WTC11 (cell line): ENCODE results near the gene OPTC. TPM values are rescaled to one million over a fixed set of nuclear protein-coding genes. Genes with fewer than 3 reads are reported as not detected.

Source experiments
- ATAC-seq: fragments of 200-7000 bp; cut with Tn5 transposase; 2 replicates; pipeline ENCODE4 v1.10.0; 2021; ENCODE audit warnings: mild to moderate bottlenecking, moderate library complexity
- CTCF ChIA-PET: fragments of 300-600 bp; sonication (Branson Sonifier 250); formaldehyde crosslinking; loops from one replicate; lab custom pipeline; 2021; ENCODE audit warnings: antibody characterized with exemption; lab: Charles Lee
- POLR2A ChIA-PET: fragments of 350-600 bp; sonication (Branson Sonifier 250); formaldehyde crosslinking; loops from one replicate; lab custom pipeline; 2021; ENCODE audit warnings: antibody characterized with exemption; lab: Charles Lee
- DNase-seq: peaks from one replicate; pipeline ENCODE4 v3.0.0; 2021; ENCODE audit warnings: low spot score
- H3K27ac Mint-ChIP-seq: 2 replicates; pipeline ENCODE4 v1.8.0; 2021; ENCODE audit warnings: mixed read lengths
- H3K27me3 Mint-ChIP-seq: 2 replicates; pipeline ENCODE4 v1.8.0; 2021; ENCODE audit warnings: low read depth, mild to moderate bottlenecking, moderate library complexity, mixed read lengths
- H3K36me3 Mint-ChIP-seq: 2 replicates; pipeline ENCODE4 v1.8.0; 2021; ENCODE audit warnings: mixed read lengths
- H3K4me1 Mint-ChIP-seq: 2 replicates; pipeline ENCODE4 v1.8.0; 2022; ENCODE audit warnings: mixed read lengths
- H3K4me3 Mint-ChIP-seq: 2 replicates; pipeline ENCODE4 v1.8.0; 2021; ENCODE audit warnings: mild to moderate bottlenecking, moderate library complexity, mixed read lengths
- H3K9me3 Mint-ChIP-seq: 2 replicates; pipeline ENCODE4 v1.8.0; 2021; ENCODE audit warnings: mixed read lengths
- AR ChIP-seq: fragments of 250-450 bp; sonication (Bioruptor Pico); IDR thresholded peaks from 2 replicates; pipeline ENCODE4 v1.9.0; 2021; ENCODE audit warnings: mild to moderate bottlenecking
- ATF2 ChIP-seq: sonication (generic); formaldehyde crosslinking; IDR thresholded peaks from 2 replicates; pipeline ENCODE4 v1.8.1; 2022; ENCODE audit warnings: low read depth, missing genetic modification reagents, borderline replicate concordance
- ATF3 ChIP-seq: sonication (generic); formaldehyde crosslinking; conservative IDR thresholded peaks from 2 replicates; pipeline ENCODE4 v1.8.1; 2022; ENCODE audit warnings: mild to moderate bottlenecking, missing genetic modification reagents
- CDX4 ChIP-seq: fragments of 250-450 bp; sonication (Bioruptor Pico); IDR thresholded peaks from 2 replicates; pipeline ENCODE4 v1.9.0; 2021; ENCODE audit warnings: moderate library complexity, mild to moderate bottlenecking, inconsistent platforms, borderline replicate concordance
- E2F4 ChIP-seq: sonication (generic); formaldehyde crosslinking; IDR thresholded peaks from 2 replicates; pipeline ENCODE4 v1.8.1; 2022; ENCODE audit warnings: low read depth, mild to moderate bottlenecking, moderate library complexity, missing genetic modification reagents, borderline replicate concordance
- ELF4 ChIP-seq: sonication (generic); formaldehyde crosslinking; IDR thresholded peaks from 2 replicates; pipeline ENCODE4 v1.8.1; 2022; ENCODE audit warnings: low read depth, mild to moderate bottlenecking, moderate library complexity, missing genetic modification reagents
- GABPB1 ChIP-seq: sonication (generic); formaldehyde crosslinking; IDR thresholded peaks from 2 replicates; pipeline ENCODE4 v1.8.1; 2023; ENCODE audit warnings: mild to moderate bottlenecking, missing genetic modification reagents
- GRHL2 ChIP-seq: fragments of 250-450 bp; sonication (Bioruptor Pico); IDR thresholded peaks from 2 replicates; pipeline ENCODE4 v1.8.0; 2022; ENCODE audit warnings: mild to moderate bottlenecking, moderate library complexity; ENCODE audit not compliant: insufficient replicate concordance, severe bottlenecking
- JUN ChIP-seq: sonication (generic); formaldehyde crosslinking; IDR thresholded peaks from 2 replicates; pipeline ENCODE4 v1.8.0; 2023; ENCODE audit warnings: mild to moderate bottlenecking, missing genetic modification reagents
- MYBL2 ChIP-seq: sonication (generic); formaldehyde crosslinking; IDR thresholded peaks from 2 replicates; pipeline ENCODE4 v1.8.1; 2023; ENCODE audit warnings: mild to moderate bottlenecking, moderate library complexity, missing genetic modification reagents
- NFATC4 ChIP-seq: fragments of 250-450 bp; sonication (Bioruptor Pico); IDR thresholded peaks from 2 replicates; pipeline ENCODE4 v1.9.0; 2021; ENCODE audit warnings: mild to moderate bottlenecking
- NFE2L1 ChIP-seq: sonication (generic); formaldehyde crosslinking; IDR thresholded peaks from 2 replicates; pipeline ENCODE4 v1.8.1; 2023; ENCODE audit warnings: missing genetic modification reagents
- NR2C2 ChIP-seq: sonication (generic); formaldehyde crosslinking; IDR thresholded peaks from 2 replicates; pipeline ENCODE4 v1.8.0; 2022; ENCODE audit warnings: mild to moderate bottlenecking, missing genetic modification reagents
- PRDM15 ChIP-seq: sonication (generic); formaldehyde crosslinking; IDR thresholded peaks from 2 replicates; pipeline ENCODE4 v1.8.0; 2022; ENCODE audit warnings: missing genetic modification reagents
- SMAD3 ChIP-seq: sonication (generic); formaldehyde crosslinking; IDR thresholded peaks from 2 replicates; pipeline ENCODE4 v1.8.0; 2022; ENCODE audit warnings: missing genetic modification reagents, mild to moderate bottlenecking, borderline replicate concordance
- TEAD4 ChIP-seq: sonication (generic); formaldehyde crosslinking; IDR thresholded peaks from 2 replicates; pipeline ENCODE4 v1.8.0; 2022; ENCODE audit warnings: mild to moderate bottlenecking, missing genetic modification reagents
- ZNF219 ChIP-seq: sonication (generic); formaldehyde crosslinking; IDR thresholded peaks from 2 replicates; pipeline ENCODE4 v1.8.0; 2023; ENCODE audit warnings: missing genetic modification reagents, mild to moderate bottlenecking, borderline replicate concordance
- ZNF263 ChIP-seq: sonication (generic); formaldehyde crosslinking; IDR thresholded peaks from 2 replicates; pipeline ENCODE4 v1.8.1; 2022; ENCODE audit warnings: low read depth, mild to moderate bottlenecking, moderate library complexity, missing genetic modification reagents
- ZNF317 ChIP-seq: sonication (generic); formaldehyde crosslinking; IDR thresholded peaks from 2 replicates; pipeline ENCODE4 v1.8.1; 2023; ENCODE audit warnings: low read depth, mild to moderate bottlenecking, moderate library complexity, missing genetic modification reagents, borderline replicate concordance
- ZNF396 ChIP-seq: fragments of 250-450 bp; sonication (Bioruptor Pico); IDR thresholded peaks from 2 replicates; pipeline ENCODE4 v1.8.0; 2021; ENCODE audit warnings: mild to moderate bottlenecking, moderate library complexity, borderline replicate concordance
- ZNF416 ChIP-seq: fragments of 250-450 bp; sonication (Bioruptor Pico); IDR thresholded peaks from 2 replicates; pipeline ENCODE4 v1.9.0; 2021; ENCODE audit warnings: mild to moderate bottlenecking, inconsistent platforms
- total RNA-seq: library from RNA; stranded (reverse); gene quantifications from 3 replicates; pipeline ENCODE4 v1.2.3, GENCODE V29; 2021

OPTC gene
- total RNA-seq, 1 experiment from 2014 or later = 0.55 TPM

GRCh38 chr1:203528976-203529835 is 35.3 kb downstream of the OPTC start (continued):
- no peak for TF ChIP-seq ZNF416 (CRISPR knock-in tag)
- TF ChIP-seq GABPB1 (CRISPR knock-in tag) = no peak
- no peak for TF ChIP-seq NFE2L1 (CRISPR knock-in tag)
- TF ChIP-seq NFATC4 = no peak
- TF ChIP-seq TEAD4 (CRISPR knock-in tag) = no peak
- no peak for TF ChIP-seq SMAD3 (CRISPR knock-in tag)
- no peak for TF ChIP-seq JUN (CRISPR knock-in tag)
- TF ChIP-seq ZNF219 (CRISPR knock-in tag) = no peak

GRCh38 chr1:203531063-203531462 is 37.1 kb downstream of the OPTC start:
- TF ChIP-seq ZNF263 (CRISPR knock-in tag) (no peak), SMAD3 (CRISPR knock-in tag) (no peak), ATF2 (CRISPR knock-in tag) (no peak), NR2C2 (CRISPR knock-in tag) (no peak), ZNF317 (CRISPR knock-in tag) (no peak), E2F4 (CRISPR knock-in tag) (no peak), NFE2L1 (CRISPR knock-in tag) (no peak), CDX4 (CRISPR knock-in tag) (no peak), GRHL2 (CRISPR knock-in tag) (no peak), MYBL2 (no peak)
- no peak for DNase-seq
- no peaks in the 10 kb centered on the region for H3K36me3 Mint-ChIP-seq
- H3K4me1 Mint-ChIP-seq = no peaks in the 10 kb centered on the region
- H3K4me3 Mint-ChIP-seq = no peak overlapping the region
- ChIA-PET CTCF (no interaction called here), POLR2A (no interaction called here)
- no peaks in the 10 kb centered on the region; the same call in 1 of the 2 replicates for H3K27me3 Mint-ChIP-seq
- ATAC-seq = no peak
- H3K9me3 Mint-ChIP-seq = no peaks in the 10 kb centered on the region
- no peak overlapping the region for H3K27ac Mint-ChIP-seq

- no peak for ATAC-seq
- no peak overlapping the region for H3K4me3 Mint-ChIP-seq
- ChIA-PET POLR2A (no interaction called here), CTCF (interaction anchor here (0.9 kb wide), 1 partner anchor 30 kb away, joined by 3 read pairs; no protein-coding TSS in a partner anchor)
- H3K27ac Mint-ChIP-seq = no peak overlapping the region
- TF ChIP-seq PRDM15 (CRISPR knock-in tag) (no peak), ELF4 (CRISPR knock-in tag) (no peak), AR (CRISPR knock-in tag) (no peak), ATF3 (CRISPR knock-in tag) (no peak), ZNF396 (CRISPR knock-in tag) (no peak), ZNF416 (CRISPR knock-in tag) (no peak), SMAD3 (CRISPR knock-in tag) (no peak), TEAD4 (CRISPR knock-in tag) (no peak)
- DNase-seq = no peak
- no peaks in the 10 kb centered on the region for H3K9me3 Mint-ChIP-seq
- no peaks in the 10 kb centered on the region; the same call in 1 of the 2 replicates for H3K27me3 Mint-ChIP-seq
- H3K36me3 Mint-ChIP-seq = no peaks in the 10 kb centered on the region
- H3K4me1 Mint-ChIP-seq = peaks cover 4% of the 10 kb centered on the region
Observed at GRCh38 chr1:203534012-203534411, 40.1 kb downstream of the OPTC start.
